Lower leg skin (tissue), 3 donors: ENCODE data around the gene ARIH1.

Source experiments
- CTCF ChIP-seq, 3 donors: fragments of 450-650 bp; IDR thresholded peaks; one replicate each; pipeline ENCODE4 v1.5.1; 2016; ENCODE audit warnings: antibody characterized with exemption in 3 of 3, mild to moderate bottlenecking in 3 of 3, moderate library complexity in 2 of 3
- POLR2A ChIP-seq, 2 donors: fragments of 450-650 bp; IDR thresholded peaks; one replicate each; pipeline ENCODE4 v1.6.1; 2016 to 2017; ENCODE audit warnings: antibody characterized with exemption in 2 of 2, mild to moderate bottlenecking in 1 of 2, moderate library complexity in 1 of 2

GRCh38 chr15:72503147-72503546 is 29.0 kb downstream of the ARIH1 start:
- TF ChIP-seq CTCF (IDR thresholded peaks at IDR 0.05) (no peak), POLR2A (IDR thresholded peaks at IDR 0.05) (no peak)
